NB4 (cell line): Measurements from ENCODE around the gene GDPD5.

Source experiments
- CTCF ChIP-seq: IDR thresholded peaks from one replicate; pipeline ENCODE4 v1.5.1; 2012; ENCODE audit warnings: low read depth, low read length
- POLR2A ChIP-seq: IDR thresholded peaks from 2 replicates; pipeline ENCODE4 v1.6.1; 2011; ENCODE audit warnings: mild to moderate bottlenecking; ENCODE audit not compliant: insufficient read length; ENCODE audit errors: extremely low read depth

- TF ChIP-seq CTCF: no peak
- TF ChIP-seq POLR2A: no peak
Observed at GRCh38 chr11:75530577-75530976, 4.8 kb upstream of the GDPD5 start.
